Measurements from ENCODE around the gene ARMH4.

ARMH4 gene

DNA sequence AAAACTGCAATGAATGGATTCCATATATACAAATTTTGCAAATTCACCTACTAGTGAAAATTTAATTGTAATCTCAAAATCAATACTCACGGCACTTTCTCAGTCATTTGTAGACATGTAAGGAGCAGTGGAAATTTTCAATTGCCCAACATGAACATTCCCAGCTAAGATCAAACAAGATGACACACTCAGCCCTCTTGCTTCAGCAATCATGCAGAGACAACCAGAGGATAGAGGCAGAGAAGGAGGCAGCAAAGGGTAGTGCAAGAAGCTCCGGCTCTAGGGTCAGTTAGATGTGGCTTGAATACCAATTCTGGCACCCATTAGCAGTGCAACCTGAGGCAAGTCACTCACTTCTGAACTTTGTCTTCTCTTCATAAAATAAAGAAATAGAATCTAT, 194.6 kb downstream of the ARMH4 start:
- no peak for DNase-seq
